Measurements from ENCODE around the gene OR1N1.
"Not testable (repeated sequence)": the region's sequence is repeated elsewhere in the genome, so short reads cannot be mapped to it uniquely, and the experiment has no call there.

Gene OR1N1

GRCh38 chr9:122527193-122527592, at the start of gene OR1N1:
Gene OR1N1, minus strand, starts transcription at chr9:122527293. Its CDS starts 0 bp downstream, at chr9:122527293.
- DNase-seq (ENCODE audit: low read depth) = no peak

DNA sequence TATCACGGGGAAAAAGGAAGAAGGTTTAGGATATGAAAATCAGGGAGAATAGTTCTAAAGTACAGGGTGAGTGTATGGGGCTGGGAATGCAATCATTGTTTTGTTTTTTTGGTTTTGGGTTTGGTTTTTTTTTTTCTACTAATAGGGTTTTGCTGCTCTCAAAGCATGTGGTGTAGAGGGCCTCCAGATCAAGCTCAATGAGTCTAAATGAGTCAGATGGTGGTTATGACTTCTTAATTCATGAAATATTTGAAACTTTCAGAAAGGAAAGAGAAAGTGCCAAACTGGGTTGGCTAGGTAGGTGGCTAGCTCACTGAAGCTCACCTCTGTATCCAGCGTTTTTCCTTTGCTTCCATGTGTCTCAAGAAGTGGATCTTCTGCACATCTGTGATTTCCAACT, 45.4 kb upstream of the OR1N1 start:
- no peak for DNase-seq (ENCODE audit: low read depth)

- no peak for DNase-seq (ENCODE audit: low read depth)
Observed at GRCh38 chr9:122567901-122568300, 40.8 kb upstream of the OR1N1 start.

DNA sequence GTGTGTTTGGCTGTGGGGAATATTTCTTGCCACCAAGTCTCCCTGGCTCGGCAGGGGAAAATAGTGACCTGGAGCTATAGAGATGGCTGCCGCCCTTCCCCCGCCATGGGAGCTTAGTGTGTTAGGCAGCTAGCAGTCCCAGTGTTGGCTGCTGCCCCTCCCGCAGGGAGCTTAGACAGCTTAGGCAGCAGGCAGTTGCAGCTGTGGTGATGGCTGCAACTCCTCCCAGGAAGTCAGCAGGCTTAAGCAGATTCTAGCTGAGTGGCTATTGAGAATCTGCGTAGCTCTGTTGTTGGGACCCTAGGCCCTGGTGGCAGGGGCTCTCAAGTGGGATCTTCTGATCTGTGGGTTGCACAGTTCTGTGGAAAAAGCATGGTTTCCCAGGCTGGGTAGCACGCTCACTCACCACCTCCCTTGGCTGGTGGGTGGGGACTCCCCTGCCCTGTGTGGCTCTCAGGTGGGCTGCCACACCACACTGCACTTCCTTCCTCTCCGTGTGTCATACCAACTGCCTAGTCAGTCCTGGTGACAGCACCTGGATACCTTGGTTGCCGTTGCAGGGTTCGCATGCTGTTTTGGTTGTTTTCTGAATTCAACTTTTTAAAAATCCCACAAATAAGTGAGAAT, 35.2 kb upstream of the OR1N1 start:
- no peak for DNase-seq (ENCODE audit: low read depth)

- DNase-seq (ENCODE audit: low read depth) = no peak
Observed at GRCh38 chr9:122561446-122561845, 34.4 kb upstream of the OR1N1 start.

- no peak for DNase-seq (ENCODE audit: low read depth)
Observed at GRCh38 chr9:122552812-122553211, 25.7 kb upstream of the OR1N1 start, which contains the start of gene OR1N2. Gene OR1N2, plus strand, starts transcription at chr9:122553112. Its CDS starts 100 bp downstream, at chr9:122553212.

GRCh38 chr9:122551371-122551770, 24.3 kb upstream of the OR1N1 start:
- DNase-seq (ENCODE audit: low read depth) = no peak

- no peak for DNase-seq (ENCODE audit: low read depth)
Observed at GRCh38 chr9:122546196-122546595, 19.1 kb upstream of the OR1N1 start.

GRCh38 chr9:122538757-122539156, 11.7 kb upstream of the OR1N1 start:
- no peak for DNase-seq (ENCODE audit: low read depth)

DNA sequence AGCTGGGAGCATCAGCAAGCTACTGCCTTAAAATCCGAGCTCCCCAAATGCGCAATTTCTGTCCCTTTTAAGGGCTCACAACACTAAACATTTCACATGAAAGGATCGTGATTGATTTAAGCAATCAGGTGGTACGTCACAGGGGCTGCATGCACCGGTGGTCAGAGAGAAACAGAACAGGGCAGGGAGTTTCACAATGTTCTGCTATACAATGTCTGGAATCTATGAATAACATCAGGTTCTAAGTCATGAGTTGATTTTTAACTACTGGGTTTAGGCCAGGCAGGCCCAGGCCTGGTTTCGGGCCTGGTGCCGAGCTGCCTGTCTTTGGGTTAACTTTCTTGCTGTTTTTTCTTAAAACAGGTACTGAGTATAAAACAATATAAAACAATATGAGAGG, 10.0 kb upstream of the OR1N1 start:
- DNase-seq (ENCODE audit: low read depth) = not testable (repeated sequence)

DNA sequence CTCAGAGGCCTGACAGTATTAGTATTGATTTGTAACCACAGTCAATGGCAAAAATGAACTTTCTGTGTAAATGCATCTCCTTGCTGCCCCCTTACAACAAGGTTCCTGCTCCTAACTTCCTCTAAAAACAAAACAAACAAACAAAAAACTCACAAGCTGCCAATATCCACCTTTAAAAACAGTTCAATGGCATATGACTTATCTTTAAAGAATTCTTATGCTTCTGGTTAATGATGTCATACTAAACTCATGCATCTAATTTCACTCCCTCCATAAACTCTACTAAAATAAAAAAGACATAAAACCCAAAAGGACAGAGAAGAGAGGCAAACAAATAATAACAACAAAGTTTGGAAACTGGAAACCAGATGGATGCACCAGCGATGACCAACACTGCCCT, 9.0 kb upstream of the OR1N1 start:
- no peak for DNase-seq (ENCODE audit: low read depth)

DNA sequence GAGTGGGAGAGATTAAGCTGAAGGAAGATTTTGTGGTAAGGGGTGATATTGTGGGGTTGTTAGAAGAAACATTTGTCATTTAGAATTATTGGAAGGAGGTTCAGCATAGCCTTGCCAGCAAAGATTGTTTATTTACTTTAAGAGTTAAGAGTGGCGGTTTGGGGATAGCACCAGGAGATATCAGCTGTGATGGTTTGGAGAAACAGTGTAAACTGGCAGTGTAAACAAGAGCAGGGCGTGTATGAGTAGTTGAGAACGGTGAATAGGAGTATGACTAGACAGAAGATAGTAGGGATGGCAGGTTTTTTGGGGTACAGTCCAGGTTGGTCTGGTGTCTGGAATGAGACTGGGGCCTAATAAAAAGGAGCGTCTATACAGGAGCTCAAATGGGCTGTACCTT, 4.1 kb upstream of the OR1N1 start:
- not testable (repeated sequence) for DNase-seq (ENCODE audit: low read depth)

GRCh38 chr9:122526602-122527001, 491 bp downstream of the OR1N1 start:
- DNase-seq (ENCODE audit: low read depth) = no peak

- no peak for DNase-seq (ENCODE audit: low read depth)
Observed at GRCh38 chr9:122519376-122519775, 7.7 kb downstream of the OR1N1 start.

DNA sequence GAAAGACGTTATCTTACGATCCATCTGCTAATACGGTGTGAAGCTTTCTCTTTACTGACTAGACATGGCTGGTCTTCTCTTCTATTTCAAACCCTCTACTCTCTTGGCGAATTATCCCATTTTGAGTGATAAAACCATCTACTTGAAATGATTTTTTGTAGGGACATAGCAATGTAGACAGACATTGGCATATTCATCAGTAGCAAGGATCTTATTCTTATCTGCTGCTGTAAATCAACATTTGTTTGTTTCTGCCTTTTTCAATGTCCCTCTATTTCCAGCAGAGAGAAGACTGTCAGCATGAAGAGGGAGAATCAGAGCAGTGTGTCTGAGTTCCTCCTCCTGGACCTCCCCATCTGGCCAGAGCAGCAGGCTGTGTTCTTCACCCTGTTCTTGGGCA, 8.3 kb downstream of the OR1N1 start, which contains the start of gene OR1J4:
Gene OR1J4, plus strand, starts transcription at position 301 of the 400 bp plus-strand sequence. Its CDS starts 0 bp downstream, at position 301.
- no peak for DNase-seq (ENCODE audit: low read depth)

- DNase-seq (ENCODE audit: low read depth) = no peak
Observed at GRCh38 chr9:122518226-122518625, 8.9 kb downstream of the OR1N1 start.

GRCh38 chr9:122510502-122510901, 16.6 kb downstream of the OR1N1 start, which contains the start of gene OR1J2:
Gene OR1J2, plus strand, starts transcription at chr9:122510802. Its CDS starts 0 bp downstream, at chr9:122510802.
- no peak for DNase-seq (ENCODE audit: low read depth)

DNA sequence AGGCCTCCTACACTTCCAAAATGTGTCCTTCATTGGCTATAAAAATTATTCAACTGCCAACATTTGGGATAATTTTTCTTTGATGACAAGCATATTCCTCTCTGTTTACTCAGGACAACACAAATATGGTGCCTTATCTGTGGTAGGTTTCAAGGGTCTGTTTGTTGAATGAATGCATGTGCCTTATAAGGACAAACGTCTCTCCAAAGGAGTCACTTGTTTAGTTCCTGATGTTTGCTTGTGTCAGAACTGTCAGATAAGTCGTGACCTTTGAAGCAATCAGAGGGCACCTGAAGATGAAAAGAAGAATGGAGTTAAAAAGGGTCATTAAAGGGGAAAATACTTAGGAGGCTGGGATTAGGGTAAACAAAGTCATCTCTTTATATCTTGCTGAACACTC, 20.1 kb downstream of the OR1N1 start:
- DNase-seq (ENCODE audit: low read depth) = no peak

DNA sequence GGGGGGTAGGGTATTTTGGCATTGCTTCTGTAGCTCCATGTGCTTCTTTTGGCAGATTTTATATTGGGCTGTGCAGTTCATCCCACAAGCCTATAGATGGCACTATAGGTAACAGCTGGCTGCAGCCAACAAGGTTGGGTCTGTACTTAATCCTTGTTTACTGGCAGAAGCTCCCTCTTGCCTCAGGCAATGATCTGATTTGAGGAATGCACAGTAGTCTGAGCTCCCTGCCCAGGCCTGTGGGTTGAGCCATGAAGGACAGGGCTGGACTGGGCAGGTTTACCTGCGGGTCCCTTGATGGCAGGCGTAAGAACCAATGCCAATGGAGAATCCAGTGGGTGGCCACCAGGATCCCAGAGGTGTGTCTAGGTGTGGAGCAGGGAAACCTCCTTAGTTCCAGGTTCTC, 28.2 kb downstream of the OR1N1 start:
- no peak for DNase-seq (ENCODE audit: low read depth)

GRCh38 chr9:122479062-122479461, 48.0 kb downstream of the OR1N1 start:
- no peak for DNase-seq (ENCODE audit: low read depth)

- DNase-seq (ENCODE audit: low read depth) = no peak
Observed at GRCh38 chr9:122477826-122478225, 49.3 kb downstream of the OR1N1 start, which contains the start of gene OR1J1. Gene OR1J1, minus strand, starts transcription at chr9:122477926. Its CDS starts 0 bp downstream, at chr9:122477926.

GRCh38 chr9:122477346-122477745, 49.7 kb downstream of the OR1N1 start:
- DNase-seq (ENCODE audit: low read depth) = no peak

Measured in T-helper 22 cell (primary cell).